NCI-H69 (cell line): ENCODE results near the gene B4GALNT3.

Experiments used
- DNase-seq: peaks from one replicate; lab custom pipeline; 2025; lab: John Stamatoyannopoulos, UW

Gene B4GALNT3

GRCh38 chr12:509500-509899, 49.8 kb downstream of the B4GALNT3 start:
- peak; percentile 83 for DNase-seq

- peak; percentile 99 for DNase-seq
These were observed 50.5 kb downstream of the B4GALNT3 start for GRCh38 chr12:510071-510825.

DNA sequence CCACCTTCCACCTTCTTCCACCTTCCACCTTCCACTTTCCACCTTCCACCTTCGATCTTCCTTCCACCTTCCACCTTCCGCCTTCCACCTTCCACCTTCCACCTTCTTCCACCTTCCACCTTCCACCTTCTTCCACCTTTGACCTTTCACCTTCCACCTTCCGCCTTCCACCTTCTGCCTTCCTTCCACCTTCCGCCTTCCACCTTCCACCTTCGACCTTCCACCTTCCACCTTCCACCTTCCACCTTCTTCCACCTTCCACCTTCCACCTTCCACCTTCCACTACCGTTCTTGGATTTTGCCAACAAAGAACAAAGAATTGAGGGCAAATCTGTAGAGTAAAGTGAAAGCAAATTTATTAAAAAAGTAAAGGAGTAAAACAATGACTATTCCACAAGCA, 53.2 kb downstream of the B4GALNT3 start:
- DNase-seq: no peak

DNA sequence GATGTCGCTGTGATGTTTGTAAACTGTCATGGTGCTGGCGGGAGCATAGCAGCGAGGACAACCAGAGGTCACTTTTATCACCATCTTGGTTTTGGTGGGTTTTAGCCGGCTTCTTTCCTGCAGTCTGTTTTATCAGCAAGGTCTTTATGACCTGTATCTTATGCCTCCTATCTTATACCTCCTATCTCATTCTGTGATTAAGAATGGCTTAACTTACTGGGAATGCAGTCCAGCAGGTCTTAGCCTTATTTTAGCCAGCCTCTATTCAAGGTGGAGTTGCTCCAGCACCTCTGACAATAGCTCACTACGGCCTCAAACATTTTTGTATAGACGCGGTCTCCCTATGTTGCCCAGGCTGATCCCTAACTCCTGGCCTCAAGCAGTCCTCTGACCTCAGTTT, 53.7 kb downstream of the B4GALNT3 start:
- DNase-seq: no peak

DNA sequence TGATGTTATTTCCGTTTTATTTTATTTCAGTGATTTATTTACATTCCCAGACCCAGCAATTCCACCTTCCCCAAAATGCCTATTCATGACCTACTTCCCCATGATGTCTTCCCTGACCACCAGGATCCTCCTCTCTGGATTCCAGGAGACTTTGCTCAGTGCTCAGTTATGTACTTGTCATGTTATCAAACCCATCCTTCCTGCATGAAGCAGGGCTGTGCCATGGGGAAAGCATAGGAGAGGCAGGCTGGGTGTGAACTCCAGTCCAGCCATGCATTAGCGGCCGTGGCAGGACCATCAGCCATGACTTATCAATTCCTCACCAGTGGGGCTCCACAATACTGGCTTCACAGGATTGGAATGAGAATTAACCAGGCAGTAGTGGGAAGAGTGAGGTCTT, 57.8 kb downstream of the B4GALNT3 start:
- no peak for DNase-seq

- DNase-seq: no peak
These were observed 60.4 kb downstream of the B4GALNT3 start for GRCh38 chr12:520119-520518.

- DNase-seq: peak; percentile 62
These were observed 63.1 kb downstream of the B4GALNT3 start for GRCh38 chr12:522692-523378.

- peak; percentile 68 for DNase-seq
These were observed 64.6 kb downstream of the B4GALNT3 start for GRCh38 chr12:524167-524951.

DNA sequence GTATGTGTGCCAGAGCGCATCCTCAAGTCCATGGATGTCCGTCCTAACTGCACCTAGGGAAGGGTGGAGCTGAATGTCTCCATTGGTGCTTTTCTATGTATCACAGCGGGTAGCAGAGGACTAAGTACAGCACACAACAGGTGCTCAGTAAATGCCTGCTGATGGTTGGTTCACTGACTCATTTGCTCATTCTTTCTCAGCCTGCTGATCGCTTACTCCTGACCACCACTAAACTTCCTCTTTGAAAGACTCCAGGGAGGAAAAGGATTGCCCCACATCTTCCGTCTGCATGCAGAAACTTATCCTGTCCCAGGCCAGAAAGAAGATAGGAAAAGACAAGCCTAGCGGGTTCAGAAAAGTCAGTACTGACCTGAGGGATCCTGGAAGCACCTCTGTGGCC, 66.3 kb downstream of the B4GALNT3 start:
- DNase-seq: no peak

- peak; percentile 98 for DNase-seq
These were observed 67.5 kb downstream of the B4GALNT3 start for GRCh38 chr12:527241-527640.

- no peak for DNase-seq
These were observed 68.0 kb downstream of the B4GALNT3 start for GRCh38 chr12:527729-528128.

- peak; percentile 87 for DNase-seq
These were observed 70.6 kb downstream of the B4GALNT3 start for GRCh38 chr12:530308-530707.

GRCh38 chr12:530821-531220, 71.1 kb downstream of the B4GALNT3 start:
- DNase-seq: peak; percentile 75

DNA sequence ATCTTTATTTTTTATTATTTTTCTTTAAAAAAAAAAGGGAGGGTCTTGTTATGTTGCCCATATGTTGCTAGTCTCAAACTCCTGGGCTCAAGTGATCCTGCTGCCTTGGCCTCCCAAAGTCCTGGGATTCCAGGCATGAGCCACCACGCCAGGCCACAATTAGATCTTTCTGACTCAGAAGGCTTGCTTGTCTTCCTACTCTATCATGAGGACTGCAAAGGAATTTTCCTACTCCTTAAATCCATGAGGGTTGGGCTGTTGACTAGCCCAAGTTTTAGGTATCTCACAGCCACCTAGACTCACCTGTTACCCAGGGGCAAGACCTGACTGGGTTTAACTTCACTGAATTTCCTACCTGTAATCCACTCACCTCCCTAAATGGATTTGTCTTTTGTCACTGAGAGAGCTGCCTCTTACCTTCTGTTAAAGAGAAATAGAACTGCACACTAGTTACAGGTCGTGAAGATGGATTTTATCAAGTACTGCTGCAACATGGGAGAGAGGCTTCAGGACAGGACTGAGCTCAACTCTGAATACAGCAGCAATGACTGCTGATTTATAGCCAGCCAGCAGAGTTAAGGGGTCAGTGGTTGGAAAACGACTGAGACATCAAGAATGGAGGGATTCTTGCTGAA, 72.3 kb downstream of the B4GALNT3 start:
- no peak for DNase-seq

DNA sequence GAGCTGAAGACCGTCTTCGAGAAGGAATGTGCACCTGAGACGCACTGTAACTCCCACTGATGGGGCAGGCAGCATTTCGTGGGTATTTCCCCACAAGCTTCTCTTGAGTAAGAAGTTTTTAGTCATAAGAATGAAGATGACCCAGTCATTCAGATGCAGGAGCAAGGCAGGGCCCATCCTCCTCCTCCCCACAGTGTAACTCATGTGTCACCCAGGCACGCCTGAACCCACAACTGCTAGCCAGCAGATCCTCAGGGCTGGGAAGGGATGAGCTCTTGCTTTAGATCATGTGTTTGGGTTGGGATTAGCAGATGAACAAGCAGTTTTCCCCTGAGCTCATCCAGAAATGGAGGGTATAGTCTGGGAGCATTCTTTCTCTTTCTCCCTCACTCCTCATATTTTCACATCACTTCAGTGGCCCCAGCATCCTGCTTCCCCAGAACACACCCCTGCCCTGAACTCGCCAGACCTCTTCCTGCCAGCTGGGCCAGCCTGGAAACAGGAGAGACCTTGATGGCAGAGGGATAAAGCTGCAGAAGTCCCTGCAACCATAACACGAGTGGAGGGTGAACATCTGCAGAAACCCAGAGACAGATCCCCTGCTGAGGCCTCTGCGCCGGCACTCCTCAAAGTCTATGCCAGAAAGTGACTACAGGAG, 73.3 kb downstream of the B4GALNT3 start:
- no peak for DNase-seq

- no peak for DNase-seq
These were observed 74.0 kb downstream of the B4GALNT3 start for GRCh38 chr12:533718-534117.

DNA sequence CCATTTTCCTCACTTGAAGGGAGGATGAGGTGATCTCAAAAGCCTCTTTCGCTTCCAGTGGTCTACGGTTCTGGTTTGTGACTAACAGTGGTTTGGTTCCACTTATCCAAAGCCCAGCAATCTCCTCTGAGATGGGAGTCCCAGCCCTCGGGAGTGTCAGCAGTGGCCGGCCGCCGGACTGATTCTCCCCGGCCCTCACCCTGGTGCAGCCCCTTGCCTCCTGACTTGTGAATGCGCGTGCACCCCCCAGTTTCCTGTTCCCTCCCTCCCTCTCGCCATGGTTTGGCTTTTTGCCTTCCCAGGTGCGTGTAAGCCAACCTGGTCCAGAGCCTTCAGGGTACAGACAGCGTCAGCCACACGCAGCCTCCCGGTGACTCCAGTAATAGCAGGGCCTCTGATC, 74.5 kb downstream of the B4GALNT3 start:
- peak; percentile 43 for DNase-seq

DNA sequence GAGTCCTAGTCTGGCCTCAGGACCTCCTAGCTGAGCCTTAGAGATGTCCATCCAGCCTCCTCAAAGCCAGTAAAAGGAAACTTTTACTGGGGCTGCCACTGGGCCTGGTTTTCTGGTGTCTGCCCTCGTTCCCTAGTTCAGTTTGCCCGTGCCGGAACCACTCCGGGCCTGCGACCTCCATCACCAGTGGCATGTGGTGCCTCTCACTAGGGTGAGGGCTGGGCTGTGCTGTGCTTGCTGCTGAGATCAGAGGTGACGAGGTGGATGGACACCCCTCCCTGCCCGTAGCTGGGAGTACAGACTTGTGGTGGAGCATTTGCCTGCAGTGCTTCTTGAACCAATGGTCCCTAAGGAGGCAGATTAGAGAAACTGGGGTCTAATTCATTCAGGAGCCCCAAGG, 75.7 kb downstream of the B4GALNT3 start:
- no peak for DNase-seq

- peak; percentile 36 for DNase-seq
These were observed 77.1 kb downstream of the B4GALNT3 start for GRCh38 chr12:536751-537245.

DNA sequence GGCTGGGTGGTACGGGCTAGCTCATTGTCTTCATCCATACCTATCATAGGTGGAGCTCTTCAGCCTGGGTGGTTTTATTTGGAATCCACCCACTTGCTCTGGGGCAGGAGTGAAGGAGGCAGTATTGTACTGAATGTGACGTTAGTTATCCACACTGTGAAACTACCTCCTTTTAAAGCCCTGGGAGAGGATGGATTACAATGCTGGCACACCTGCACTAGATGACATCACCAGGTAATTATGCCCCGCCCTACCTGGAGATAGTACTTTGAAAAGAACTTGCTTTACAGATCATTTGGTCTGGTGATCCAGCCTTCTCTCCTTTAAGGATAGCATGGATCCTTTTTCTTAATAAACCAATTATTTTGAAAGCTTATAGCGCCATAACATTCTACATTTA, 78.0 kb downstream of the B4GALNT3 start:
- peak; percentile 98 for DNase-seq

DNA sequence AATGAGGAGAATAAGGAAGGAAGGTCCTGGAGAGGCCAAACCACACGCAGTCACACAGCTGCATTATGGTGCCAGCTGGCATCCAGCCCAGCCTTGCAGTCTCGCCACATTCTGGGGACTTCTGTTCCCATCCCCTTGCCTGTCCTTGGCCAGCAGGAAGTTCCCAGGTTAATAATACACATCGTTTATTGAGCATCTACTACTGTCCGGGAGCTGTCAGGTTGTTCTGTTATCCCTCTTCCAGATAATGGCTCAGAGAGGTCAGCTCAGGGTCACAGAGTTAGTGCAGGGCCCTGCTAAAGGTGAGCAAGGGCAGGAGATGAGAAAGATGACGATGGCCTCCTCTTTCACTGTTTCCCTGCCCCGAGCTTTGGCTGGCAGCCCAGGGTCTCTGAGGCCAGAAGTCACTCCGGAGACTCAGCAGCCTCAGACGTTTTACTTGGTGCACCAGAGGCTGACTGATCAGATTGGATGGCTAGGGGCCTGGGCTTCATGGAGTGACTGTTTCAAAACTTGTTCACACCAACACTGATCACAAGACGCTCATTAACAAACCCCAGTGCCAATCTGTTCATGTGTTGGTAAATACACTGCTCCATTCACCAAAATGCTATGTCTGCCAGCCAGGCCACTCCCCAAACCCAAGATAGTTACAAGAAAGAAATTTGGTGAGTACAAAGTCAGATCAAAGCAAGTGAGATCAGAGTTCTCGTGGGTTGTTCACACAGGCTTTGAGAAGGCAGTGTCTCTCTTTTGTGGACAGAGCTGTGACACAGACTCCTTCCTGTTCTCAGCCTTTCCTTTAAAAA, 79.2 kb downstream of the B4GALNT3 start:
- DNase-seq: peak; percentile 94
